NCI-H2196 (cell line): Measurements from ENCODE around the gene PERCC1.

Source experiments
- DNase-seq: peaks from one replicate; lab custom pipeline; 2025; ENCODE audit not compliant: unreplicated experiment; lab: John Stamatoyannopoulos, UW

The PERCC1 gene

DNA sequence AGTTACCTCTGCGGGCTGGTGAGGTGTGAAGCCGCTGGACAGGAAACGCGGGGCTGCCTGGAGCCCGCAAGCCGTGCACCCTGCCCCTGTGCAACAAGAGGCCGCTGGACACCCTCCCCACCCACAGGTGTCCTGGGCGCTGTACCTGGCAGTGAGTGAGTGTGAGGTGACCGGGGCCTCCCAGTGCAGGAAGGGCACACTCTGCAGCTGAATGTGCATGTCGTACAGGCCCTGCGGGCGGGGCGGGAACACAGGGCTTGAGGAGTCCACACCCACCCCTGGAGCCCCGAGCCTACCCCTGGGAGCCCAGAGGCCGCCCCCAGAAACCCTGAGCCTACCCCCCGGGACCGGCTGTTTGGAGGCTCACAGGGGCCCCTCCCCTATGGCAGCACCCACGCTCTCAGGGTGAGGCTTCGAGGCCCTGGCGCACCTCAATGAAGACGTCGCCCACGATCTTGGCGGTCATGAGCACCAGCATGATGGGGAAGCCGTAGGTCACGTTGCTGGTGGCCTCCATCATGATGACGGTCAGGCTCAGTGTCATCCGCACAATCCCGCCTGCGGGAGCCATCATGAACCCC is 17.7 kb downstream of the PERCC1 start:
- DNase-seq: no peak

DNA sequence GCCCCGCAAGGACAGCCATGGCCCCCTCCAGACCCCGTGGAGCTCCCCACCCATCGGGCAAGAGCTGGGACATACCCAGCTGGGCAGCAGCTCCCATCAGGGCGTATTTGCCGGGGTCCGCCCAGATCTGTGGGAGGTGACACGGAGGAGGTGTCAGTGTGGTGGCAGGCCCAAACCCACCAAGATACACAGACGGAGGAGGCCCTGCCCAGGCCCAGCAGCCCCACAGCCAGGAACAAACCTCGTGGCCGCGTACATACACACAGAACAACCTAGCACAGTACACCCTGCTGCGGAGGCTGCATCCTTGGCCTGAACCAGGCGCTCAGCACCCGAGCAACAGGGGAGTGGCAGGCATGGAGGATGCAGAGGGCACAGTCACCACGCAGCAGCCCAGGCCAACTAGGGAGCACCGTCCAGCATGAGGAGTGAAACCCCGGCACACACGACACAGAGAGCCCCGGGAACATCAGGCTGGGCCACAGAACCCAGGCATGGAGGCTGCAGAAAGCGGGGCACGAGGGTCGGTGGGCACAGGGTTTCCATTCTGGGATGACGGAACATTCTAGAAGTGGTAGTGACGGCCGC is 18.4 kb downstream of the PERCC1 start:
- no peak for DNase-seq

DNA sequence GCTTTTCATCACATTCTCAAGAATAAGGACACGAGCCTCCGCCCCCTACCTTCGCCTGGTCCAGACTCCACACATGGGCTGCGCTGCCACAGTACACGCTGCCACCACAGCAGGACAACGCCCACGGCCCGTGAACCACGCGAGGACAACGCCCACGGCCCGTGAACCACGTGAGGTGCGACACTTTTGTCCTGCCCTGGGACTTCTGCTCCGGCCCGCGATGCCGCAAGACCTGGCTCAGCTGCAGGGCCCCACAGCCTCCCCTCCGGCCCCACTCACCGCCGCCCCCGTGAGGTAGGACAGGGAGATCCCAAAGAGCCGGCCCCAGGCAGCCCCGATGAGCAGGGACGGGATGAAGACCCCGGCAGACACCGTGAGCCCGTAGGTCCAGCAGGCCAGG is 19.3 kb downstream of the PERCC1 start:
- no peak for DNase-seq

GRCh38 chr16:1450841-1451240 is 20.0 kb downstream of the PERCC1 start:
- no peak for DNase-seq

DNA sequence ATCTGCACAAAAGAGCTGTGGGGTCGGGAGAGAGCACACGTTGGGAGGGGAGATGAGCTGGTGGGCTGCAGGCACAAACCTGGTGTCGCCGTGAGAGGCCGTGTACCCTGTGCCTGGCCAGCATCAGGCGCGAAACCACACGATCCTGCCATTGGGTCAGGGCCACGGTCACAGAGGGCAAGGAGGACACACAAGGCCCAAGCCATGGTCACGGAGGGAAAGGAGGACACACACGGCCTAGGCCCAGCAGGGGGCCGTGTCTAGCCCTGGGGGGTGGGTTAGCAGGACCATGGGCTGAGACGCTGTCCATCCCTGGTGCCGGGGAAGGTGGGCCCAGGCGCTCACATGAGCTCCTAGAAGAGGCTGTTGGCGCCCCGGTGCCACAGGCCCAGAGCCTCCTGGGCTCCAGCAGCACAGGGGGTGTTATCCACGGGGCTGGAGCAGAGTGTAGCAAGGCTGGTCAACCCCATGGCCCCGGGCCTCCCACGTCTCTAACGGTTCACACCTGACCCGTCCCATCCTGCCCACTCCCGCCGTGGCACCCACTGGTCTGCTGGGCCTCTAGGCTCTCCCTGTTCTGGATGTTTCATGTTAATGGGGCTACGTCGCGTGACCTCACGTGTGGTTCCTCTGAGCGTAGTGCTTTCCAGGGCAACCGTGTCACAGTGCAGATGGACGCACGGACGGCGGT is 21.0 kb downstream of the PERCC1 start:
- no peak for DNase-seq

DNA sequence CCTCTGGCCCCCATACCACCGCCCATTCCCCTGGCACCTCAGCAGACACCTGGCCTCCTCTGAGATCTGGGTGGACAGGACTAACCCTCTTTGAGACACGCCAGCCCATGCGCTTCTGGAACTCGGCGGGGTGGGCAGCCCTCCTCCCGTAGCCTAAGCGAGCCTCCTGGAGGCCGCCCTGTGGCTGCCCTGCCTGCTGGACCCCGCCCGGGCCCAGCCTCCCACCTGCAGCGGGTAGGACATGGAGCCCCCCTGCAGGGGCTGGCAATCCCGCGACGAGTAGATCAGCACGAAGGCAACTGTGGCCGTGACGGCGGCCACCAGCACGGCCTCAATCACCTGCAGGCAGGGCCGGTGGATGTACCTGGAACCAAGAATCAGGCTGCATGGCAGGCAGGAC is 21.7 kb downstream of the PERCC1 start:
- DNase-seq: no peak

DNA sequence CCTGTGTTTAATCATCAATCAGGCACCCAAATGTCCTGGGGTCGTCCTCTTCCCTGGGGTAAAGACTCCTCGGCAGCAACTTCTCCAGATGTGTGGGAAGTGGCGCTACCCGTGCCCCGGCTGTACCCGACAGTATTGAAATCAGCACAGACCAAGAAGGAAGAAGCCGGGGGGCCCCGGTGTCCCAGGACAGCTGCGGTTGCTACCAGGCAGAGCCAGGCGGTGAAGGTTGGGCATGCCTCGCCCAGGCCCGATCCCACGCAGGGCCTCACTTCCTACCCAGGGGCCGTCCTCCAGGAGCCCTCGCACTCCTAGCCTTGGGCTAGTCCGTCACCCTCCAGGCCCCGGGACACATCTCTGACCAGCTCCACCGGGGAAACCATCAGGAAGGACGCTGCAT is 22.4 kb downstream of the PERCC1 start:
- no peak for DNase-seq

GRCh38 chr16:1454561-1454960 is 23.7 kb downstream of the PERCC1 start:
- DNase-seq: no peak

GRCh38 chr16:1455190-1456171 is 24.6 kb downstream of the PERCC1 start:
- no peak for DNase-seq

DNA sequence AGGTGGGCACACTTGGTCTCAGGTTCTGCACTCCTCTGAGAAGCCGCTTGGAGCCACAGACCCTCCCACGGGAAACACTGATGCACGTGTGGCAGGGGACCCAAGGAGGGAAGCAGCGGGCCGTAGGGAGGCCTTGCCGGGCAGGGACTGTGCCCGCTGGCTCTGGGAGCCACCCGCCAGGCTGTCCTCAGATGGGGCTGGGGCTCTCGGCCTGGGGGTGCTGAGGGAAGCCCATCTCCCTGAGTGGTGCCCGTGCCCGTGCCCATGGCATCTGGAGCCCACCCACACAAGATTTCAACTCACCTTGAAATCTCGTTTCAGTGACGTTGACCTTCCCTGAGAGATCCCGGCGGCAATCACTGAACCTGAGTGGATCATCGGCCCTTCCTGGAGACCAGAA is 26.1 kb downstream of the PERCC1 start:
- no peak for DNase-seq

- DNase-seq: no peak
Measured at GRCh38 chr16:1457489-1458245, 26.8 kb downstream of the PERCC1 start.

DNA sequence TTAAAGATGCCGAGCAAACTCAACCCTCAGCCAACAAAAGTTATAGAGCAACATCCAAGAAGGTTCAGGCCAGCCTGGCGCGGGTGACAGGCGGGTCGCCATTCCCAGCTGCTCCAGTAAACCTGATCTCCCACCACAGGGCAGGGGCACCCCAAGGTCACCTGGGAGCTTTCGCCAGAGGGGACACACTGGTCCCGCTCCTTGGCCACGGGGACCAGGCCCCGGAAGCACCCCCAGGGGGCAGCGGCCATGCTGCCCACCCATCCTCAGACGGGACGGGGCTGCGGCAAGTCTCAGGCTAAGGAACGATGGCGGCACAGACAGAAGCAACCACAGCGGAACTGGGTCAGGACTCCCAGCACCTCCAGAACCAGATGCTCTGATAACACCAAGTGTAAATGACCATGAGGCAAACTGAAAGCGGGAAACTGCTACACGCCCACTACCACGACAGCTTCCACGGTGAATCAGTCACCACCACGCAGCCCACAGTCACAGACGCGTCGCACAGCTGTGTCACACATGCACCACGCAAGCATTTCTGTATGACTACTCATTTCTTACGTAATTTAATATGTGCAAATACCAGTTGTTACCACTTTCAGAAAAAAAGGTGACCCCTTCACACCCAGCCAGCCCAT is 27.6 kb downstream of the PERCC1 start:
- no peak for DNase-seq

DNA sequence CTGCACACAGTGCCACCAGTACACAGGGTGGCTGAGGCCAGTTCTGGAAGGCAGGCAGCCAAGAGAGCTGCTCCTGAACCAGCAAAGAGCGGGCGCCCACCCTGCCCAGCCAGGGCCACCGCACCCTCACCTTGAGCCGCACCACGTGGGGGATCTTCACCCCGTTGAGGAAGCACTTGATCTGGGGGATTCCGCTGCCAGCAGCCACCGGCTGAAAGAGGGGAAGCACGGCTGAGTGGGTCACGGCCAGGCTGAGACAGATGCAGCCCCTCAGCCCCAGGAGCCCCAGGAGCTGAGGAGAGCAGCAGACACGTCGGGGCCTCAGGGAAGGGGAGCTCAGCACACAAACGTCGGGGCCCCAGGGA is 28.1 kb downstream of the PERCC1 start:
- DNase-seq: no peak

GRCh38 chr16:1459967-1460366 is 29.1 kb downstream of the PERCC1 start:
- DNase-seq: no peak

DNA sequence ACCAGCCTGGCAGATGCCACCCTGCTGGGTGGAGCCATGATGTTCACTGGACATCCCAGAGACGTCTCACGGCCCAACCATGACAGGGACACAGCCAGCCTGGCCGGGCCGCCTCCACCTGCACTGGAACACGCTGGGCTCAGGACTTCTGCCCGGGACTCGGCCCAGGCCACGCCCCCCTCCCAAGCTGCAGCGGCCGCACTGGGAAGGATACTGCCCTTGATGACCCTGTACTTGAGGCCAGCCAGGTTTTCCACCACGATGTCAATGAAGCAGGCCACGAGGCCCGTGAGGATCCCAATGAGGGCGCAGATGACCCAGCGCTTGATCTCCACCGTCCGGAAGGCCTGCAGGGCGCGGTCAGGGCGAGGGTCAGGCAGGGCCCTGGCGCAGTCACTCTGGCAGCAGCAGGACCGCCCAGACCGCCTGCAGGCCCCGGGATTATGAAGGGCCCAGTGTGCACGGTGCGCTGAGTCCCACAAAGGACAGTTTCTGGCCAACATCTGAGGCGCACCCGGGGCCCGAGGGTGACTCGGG is 29.8 kb downstream of the PERCC1 start:
- DNase-seq: no peak

DNA sequence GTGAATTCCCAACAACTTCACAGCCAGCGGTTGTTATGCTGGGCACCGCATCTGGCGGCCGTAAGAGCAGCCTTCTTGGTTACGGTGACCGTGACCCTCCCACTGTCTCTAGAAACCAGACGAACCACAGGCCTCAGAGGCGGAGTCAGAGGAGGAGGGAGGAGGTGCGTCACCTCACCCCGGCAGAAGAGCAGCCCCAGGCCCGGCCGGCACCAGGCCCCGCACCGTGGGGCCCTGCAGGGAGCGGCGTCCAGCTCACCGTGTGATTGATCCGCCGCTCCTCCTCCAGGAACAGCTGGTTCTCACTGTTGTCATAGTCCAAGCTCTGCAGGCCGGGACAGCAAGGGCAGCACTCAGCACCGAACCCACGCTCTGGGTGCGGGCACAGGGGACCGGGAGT is 30.3 kb downstream of the PERCC1 start:
- DNase-seq: no peak

GRCh38 chr16:1464196-1464893 is 33.5 kb downstream of the PERCC1 start:
- DNase-seq: no peak

GRCh38 chr16:1464894-1465566 is 34.2 kb downstream of the PERCC1 start:
- no peak for DNase-seq

DNA sequence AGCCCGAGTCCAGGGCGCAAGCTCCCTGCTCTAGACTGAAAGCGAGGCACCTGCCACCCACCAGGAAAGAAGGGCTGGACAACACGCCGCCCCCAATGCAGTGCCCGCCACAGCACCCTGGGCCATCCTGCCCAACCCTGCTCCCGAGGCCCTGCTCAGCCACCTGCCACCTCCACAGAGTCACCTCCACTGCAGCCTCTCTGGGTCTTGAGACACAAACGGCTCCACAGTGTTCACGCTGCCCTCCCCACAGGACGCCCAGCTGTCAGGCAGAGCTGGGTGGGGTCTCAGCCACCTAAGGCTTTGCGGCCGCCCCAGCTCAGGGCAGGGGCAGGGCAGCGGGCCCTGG is 34.7 kb downstream of the PERCC1 start:
- no peak for DNase-seq
